HepG2 (cell line): Measurements from ENCODE around the gene LASP1. TPM values are rescaled to one million over a fixed set of nuclear protein-coding genes. Genes with fewer than 3 reads are reported as not detected.

ENCODE experiments used
- AKNA ChIP-seq: sonication (generic); formaldehyde crosslinking; IDR thresholded peaks from 2 replicates; pipeline ENCODE4 v1.4.0; 2020; ENCODE audit warnings: missing genetic modification reagents, borderline replicate concordance
- MAFG ChIP-seq: sonication (generic); formaldehyde crosslinking; IDR thresholded peaks from 2 replicates; pipeline ENCODE4 v1.5.1; 2020; ENCODE audit warnings: mild to moderate bottlenecking, missing genetic modification reagents
- PHF5A ChIP-seq: IDR thresholded peaks from one replicate; pipeline ENCODE4 v1.6.1; 2018; ENCODE audit warnings: low read depth, missing genetic modification reagents; ENCODE audit not compliant: unreplicated experiment
- RBM22 ChIP-seq: fragments of 200-400 bp; formaldehyde crosslinking; optimal IDR thresholded peaks from 2 replicates; pipeline ENCODE3; 2017; ENCODE audit warnings: mild to moderate bottlenecking, low read length, moderate library complexity
- SMARCC2 ChIP-seq: fragments of 450-650 bp; IDR thresholded peaks from 2 replicates; pipeline ENCODE4 v1.6.1; 2017; ENCODE audit warnings: antibody characterized with exemption, mild to moderate bottlenecking
- ZFP91 ChIP-seq: sonication (generic); formaldehyde crosslinking; IDR thresholded peaks from 2 replicates; pipeline ENCODE4 v1.9.0; 2022; ENCODE audit warnings: missing genetic modification reagents, mild to moderate bottlenecking, borderline replicate concordance
- ZNF318 ChIP-seq: sonication (generic); formaldehyde crosslinking; IDR thresholded peaks from 2 replicates; pipeline ENCODE4 v1.4.0; 2020; ENCODE audit warnings: mild to moderate bottlenecking, missing genetic modification reagents
- ZNF564 ChIP-seq: sonication (generic); formaldehyde crosslinking; IDR thresholded peaks from 2 replicates; pipeline ENCODE4 v1.8.1; 2023; ENCODE audit warnings: mild to moderate bottlenecking, missing genetic modification reagents
- ZXDC ChIP-seq: sonication (generic); formaldehyde crosslinking; IDR thresholded peaks from 2 replicates; pipeline ENCODE4 v1.5.0; 2020; ENCODE audit warnings: mild to moderate bottlenecking, missing genetic modification reagents
- polyA plus RNA-seq, 8 experiments: library from polyadenylated mRNA; depleted of rRNA in 3 of 8; stranded (reverse) in 7 of 8; unstranded in 1 of 8; fragments of >200 nt; fragmentation: Illumina TruSeq in 4 of 8; extraction: Trizol in 4 of 8; gene quantifications; 2 replicates each; pipeline versions ENCODE4 v1.2.1 to v1.2.3, GENCODE V29; 2011 to 2016; ENCODE audit warnings: low read depth in 4 of 8, missing spikeins in 1 of 8, mixed read lengths in 1 of 8; ENCODE audit not compliant: insufficient read depth in 1 of 8
- total RNA-seq, 5 experiments: library from RNA; depleted of rRNA; stranded (reverse); fragments of >200 nt; fragmentation: Illumina TruSeq; extraction: Trizol; gene quantifications; 2 replicates each; pipeline ENCODE4 v1.2.3, GENCODE V29; 2016; ENCODE audit warnings: low read depth in 1 of 5

The LASP1 gene
- total and polyA plus RNA-seq, 2 of the 13 experiments (the other 11 are each of a cell fraction or from before 2014, with no cell fraction given), result 70.1 to 97.0 TPM

- TF ChIP-seq ZFP91 (CRISPR knock-in tag), result peak; percentile 41; the same call in 1 of the 2 replicates
- TF ChIP-seq SMARCC2, result no peak
- TF ChIP-seq RBM22, result peak; percentile 53
- TF ChIP-seq PHF5A, result no peak
- TF ChIP-seq ZNF318 (CRISPR knock-in tag), result peak; percentile 14; the same call in 1 of the 2 replicates
- TF ChIP-seq MAFG (CRISPR knock-in tag), result no peak
- no peak for TF ChIP-seq ZXDC (CRISPR knock-in tag)
- TF ChIP-seq ZNF564 (CRISPR knock-in tag), result no peak
- no peak for TF ChIP-seq AKNA (CRISPR knock-in tag)
Observed at GRCh38 chr17:38870259-38871165, 654 bp downstream of the LASP1 start (continued).
